ENCODE data around the gene ARID1B. TPM values are rescaled to one million over a fixed set of nuclear protein-coding genes. Genes with fewer than 3 reads are reported as not detected.
A peak's percentile ranks its signal among the peaks of the same experiment; 100 is the strongest.

ARID1B gene
- total and polyA plus RNA-seq, 9 of the 15 experiments (the other 6 are each of a cell fraction or from before 2014, with no cell fraction given): 12.5 to 50.5 (median 25.8) TPM

- TF ChIP-seq PRMT5 (CRISPR knock-in tag; IDR thresholded peaks at IDR 0.05) (no peak), HMG20B (CRISPR knock-in tag; IDR thresholded peaks at IDR 0.05) (no peak), SRSF7 (optimal IDR thresholded peaks at IDR 0.05; ENCODE audit: low read depth, low read length) (no peak), NELFE (IDR thresholded peaks at IDR 0.05; ENCODE audit: insufficient read depth, insufficient read length) (no peak), ETV6 (IDR thresholded peaks at IDR 0.05; ENCODE audit: borderline replicate concordance in 1 of 2, low read depth in 2 of 2, low read length in 1 of 2) (no peak), ETV6 (CRISPR knock-in tag; IDR thresholded peaks at IDR 0.05; ENCODE audit: borderline replicate concordance) (no peak), MAFG (tag; conservative IDR thresholded peaks at IDR 0.05) (peak; percentile 58), HSF4 (CRISPR knock-in tag; IDR thresholded peaks at IDR 0.05; ENCODE audit: borderline replicate concordance) (no peak), REST (IDR thresholded peaks at IDR 0.05; ENCODE audit: borderline replicate concordance) (no peak), REST (CRISPR knock-in tag; IDR thresholded peaks at IDR 0.05; ENCODE audit: low read depth) (no peak), ZNF609 (CRISPR knock-in tag; IDR thresholded peaks at IDR 0.05; ENCODE audit: borderline replicate concordance) (no peak), LEF1 (IDR thresholded peaks at IDR 0.05) (no peak; the same call in 1 of the 2 replicates), TRIM24 (IDR thresholded peaks at IDR 0.05) (0 out of 4 replicates have a peak, but pooled peaks of 1 of the 2 experiments have one; percentile 11), ZKSCAN8 (CRISPR knock-in tag; IDR thresholded peaks at IDR 0.05) (no peak), EHMT2 (IDR thresholded peaks at IDR 0.05) (no peak), SMARCC2 (IDR thresholded peaks at IDR 0.05; ENCODE audit: low read depth) (peak; percentile 49; the same call in 1 of the 2 replicates), EP300 (IDR thresholded peaks at IDR 0.05; ENCODE audit: low read length) (peak; percentile 84; the same call in 1 of the 2 replicates)
These were observed 77.4 kb downstream of the ARID1B start (continued) for GRCh38 chr6:156854466-156855161.
